Loucy (cell line): ENCODE data around the gene ZDHHC19.
"Not testable (repeated sequence)": the region's sequence is repeated elsewhere in the genome, so short reads cannot be mapped to it uniquely, and the experiment has no call there.

Experiments used
- H2AFZ ChIP-seq: fragments of 200-600 bp; sonication (generic); 2 replicates; pipeline ENCODE4 v1.6.0; 2016; ENCODE audit warnings: antibody characterized with exemption, mild to moderate bottlenecking, low read length, moderate library complexity
- H3F3A ChIP-seq: fragments of 200-600 bp; 2 replicates; pipeline ENCODE4 v1.6.0; 2016; ENCODE audit warnings: antibody characterized with exemption, low read depth, mild to moderate bottlenecking
- H3K27me3 ChIP-seq: fragments of 200-600 bp; sonication (generic); 2 replicates; pipeline ENCODE4 v1.6.1; 2014; ENCODE audit warnings: low read length, mild to moderate bottlenecking; ENCODE audit not compliant: insufficient read depth, poor library complexity, severe bottlenecking
- H3K36me3 ChIP-seq: fragments of 200-600 bp; sonication (generic); 2 replicates; pipeline ENCODE4 v1.6.1; 2016; ENCODE audit warnings: low read length; ENCODE audit not compliant: insufficient read depth
- H3K4me1 ChIP-seq: fragments of 200-600 bp; sonication (generic); 2 replicates; pipeline ENCODE4 v1.5.1; 2014; ENCODE audit warnings: low read length, mild to moderate bottlenecking; ENCODE audit not compliant: insufficient read depth, poor library complexity, severe bottlenecking
- H3K4me2 ChIP-seq: fragments of 200-600 bp; sonication (generic); 2 replicates; pipeline ENCODE4 v1.6.0; 2014; ENCODE audit warnings: antibody characterized with exemption, low read length, low read depth, mild to moderate bottlenecking; ENCODE audit not compliant: poor library complexity, severe bottlenecking
- H3K4me3 ChIP-seq: fragments of 200-600 bp; sonication (generic); 2 replicates; pipeline ENCODE4 v1.5.1; 2014; ENCODE audit warnings: low read length, mild to moderate bottlenecking, mixed read lengths; ENCODE audit not compliant: poor library complexity, severe bottlenecking
- H3K79me2 ChIP-seq: fragments of 200-600 bp; sonication (generic); 2 replicates; pipeline ENCODE4 v1.6.1; 2014; ENCODE audit warnings: low read length; ENCODE audit not compliant: insufficient read depth
- H3K9ac ChIP-seq: fragments of 200-600 bp; sonication (generic); 2 replicates; pipeline ENCODE4 v1.6.0; 2014; ENCODE audit warnings: mild to moderate bottlenecking, low read depth, low read length, moderate library complexity; ENCODE audit not compliant: poor library complexity, severe bottlenecking
- H3K9me2 ChIP-seq: fragments of 200-600 bp; sonication (generic); replicated peaks from 2 replicates; pipeline ENCODE4 v1.6.1; 2016; ENCODE audit warnings: low read depth, low read length, mixed read lengths
- H3K9me3 ChIP-seq: fragments of 200-600 bp; sonication (generic); 2 replicates; pipeline ENCODE4 v1.6.1; 2014; ENCODE audit warnings: mild to moderate bottlenecking, antibody characterized with exemption, low read length, low read depth; ENCODE audit not compliant: insufficient read depth
- H4K20me1 ChIP-seq: fragments of 200-600 bp; sonication (generic); 2 replicates; pipeline ENCODE4 v1.6.0; 2014; ENCODE audit warnings: antibody characterized with exemption, low read length, mild to moderate bottlenecking; ENCODE audit not compliant: insufficient read depth, poor library complexity, severe bottlenecking
- EZH2phosphoT487 ChIP-seq: fragments of 200-600 bp; IDR thresholded peaks from 2 replicates; pipeline ENCODE4 v1.6.1; 2018; ENCODE audit warnings: antibody characterized with exemption, mild to moderate bottlenecking, moderate library complexity, borderline replicate concordance
- TF ChIP-seq, protein P1 (sequence below): fragments of 200-600 bp; sonication (generic); conservative IDR thresholded peaks from 2 replicates; pipeline ENCODE4 v1.5.1; 2014; ENCODE audit warnings: mild to moderate bottlenecking, antibody characterized with exemption, low read length

Gene ZDHHC19

DNA sequence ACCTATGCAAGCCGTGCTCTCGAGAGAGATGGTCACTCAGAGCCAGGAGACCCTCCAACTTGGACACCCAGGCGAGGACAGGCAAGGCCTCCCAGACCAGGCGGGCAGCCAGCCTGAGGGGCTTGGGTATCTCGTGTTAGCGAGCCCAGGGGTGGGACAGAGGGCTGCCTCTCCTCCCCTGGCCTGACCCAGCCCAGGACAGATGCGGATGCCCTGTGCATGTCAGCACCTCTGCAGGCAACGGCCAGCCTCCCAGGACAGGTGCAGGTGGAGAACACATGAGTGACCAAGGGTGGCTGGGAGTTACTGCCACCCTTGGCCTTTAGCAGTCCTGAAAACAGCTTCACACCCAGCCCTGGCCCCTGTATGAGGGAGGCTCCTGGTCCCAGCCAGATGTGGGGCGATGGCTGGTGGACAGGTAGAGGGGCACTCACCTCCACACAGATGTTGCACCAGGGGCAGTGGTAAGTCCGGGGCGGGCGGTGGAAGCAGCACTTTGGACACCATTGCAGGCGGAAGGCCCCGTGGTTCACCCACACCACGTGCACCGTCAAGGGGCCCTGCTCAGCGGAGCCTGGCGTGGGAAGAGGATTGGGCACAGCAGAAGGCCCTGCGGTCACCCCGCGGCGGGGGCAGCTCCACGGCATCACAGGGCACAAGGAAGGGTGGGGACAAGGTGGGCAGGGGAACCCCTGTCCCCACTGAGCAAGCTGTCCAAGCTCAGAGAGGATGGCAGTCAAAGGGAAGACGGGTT is 2.1 kb downstream of the ZDHHC19 start:
- H3K27me3 ChIP-seq = no peaks in the 10 kb centered on the region
- no peak overlapping the region for H3K4me3 ChIP-seq
- H3K9ac ChIP-seq = no peak overlapping the region
- H3K4me1 ChIP-seq = no peaks in the 10 kb centered on the region
- no peaks in the 10 kb centered on the region for H3K36me3 ChIP-seq
- no peaks in the 10 kb centered on the region for H3K79me2 ChIP-seq
- TF ChIP-seq, protein P1, sequence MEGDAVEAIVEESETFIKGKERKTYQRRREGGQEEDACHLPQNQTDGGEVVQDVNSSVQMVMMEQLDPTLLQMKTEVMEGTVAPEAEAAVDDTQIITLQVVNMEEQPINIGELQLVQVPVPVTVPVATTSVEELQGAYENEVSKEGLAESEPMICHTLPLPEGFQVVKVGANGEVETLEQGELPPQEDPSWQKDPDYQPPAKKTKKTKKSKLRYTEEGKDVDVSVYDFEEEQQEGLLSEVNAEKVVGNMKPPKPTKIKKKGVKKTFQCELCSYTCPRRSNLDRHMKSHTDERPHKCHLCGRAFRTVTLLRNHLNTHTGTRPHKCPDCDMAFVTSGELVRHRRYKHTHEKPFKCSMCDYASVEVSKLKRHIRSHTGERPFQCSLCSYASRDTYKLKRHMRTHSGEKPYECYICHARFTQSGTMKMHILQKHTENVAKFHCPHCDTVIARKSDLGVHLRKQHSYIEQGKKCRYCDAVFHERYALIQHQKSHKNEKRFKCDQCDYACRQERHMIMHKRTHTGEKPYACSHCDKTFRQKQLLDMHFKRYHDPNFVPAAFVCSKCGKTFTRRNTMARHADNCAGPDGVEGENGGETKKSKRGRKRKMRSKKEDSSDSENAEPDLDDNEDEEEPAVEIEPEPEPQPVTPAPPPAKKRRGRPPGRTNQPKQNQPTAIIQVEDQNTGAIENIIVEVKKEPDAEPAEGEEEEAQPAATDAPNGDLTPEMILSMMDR = no peak
- no peak for TF ChIP-seq EZH2phosphoT487
- no peaks in the 10 kb centered on the region for H4K20me1 ChIP-seq
- H3K9me3 ChIP-seq = no peaks in the 10 kb centered on the region
- no peak overlapping the region for H3K4me2 ChIP-seq
- H2AFZ ChIP-seq = no peak overlapping the region
- no peaks in the 10 kb centered on the region for H3K9me2 ChIP-seq
- no peaks in the 10 kb centered on the region for H3F3A ChIP-seq

DNA sequence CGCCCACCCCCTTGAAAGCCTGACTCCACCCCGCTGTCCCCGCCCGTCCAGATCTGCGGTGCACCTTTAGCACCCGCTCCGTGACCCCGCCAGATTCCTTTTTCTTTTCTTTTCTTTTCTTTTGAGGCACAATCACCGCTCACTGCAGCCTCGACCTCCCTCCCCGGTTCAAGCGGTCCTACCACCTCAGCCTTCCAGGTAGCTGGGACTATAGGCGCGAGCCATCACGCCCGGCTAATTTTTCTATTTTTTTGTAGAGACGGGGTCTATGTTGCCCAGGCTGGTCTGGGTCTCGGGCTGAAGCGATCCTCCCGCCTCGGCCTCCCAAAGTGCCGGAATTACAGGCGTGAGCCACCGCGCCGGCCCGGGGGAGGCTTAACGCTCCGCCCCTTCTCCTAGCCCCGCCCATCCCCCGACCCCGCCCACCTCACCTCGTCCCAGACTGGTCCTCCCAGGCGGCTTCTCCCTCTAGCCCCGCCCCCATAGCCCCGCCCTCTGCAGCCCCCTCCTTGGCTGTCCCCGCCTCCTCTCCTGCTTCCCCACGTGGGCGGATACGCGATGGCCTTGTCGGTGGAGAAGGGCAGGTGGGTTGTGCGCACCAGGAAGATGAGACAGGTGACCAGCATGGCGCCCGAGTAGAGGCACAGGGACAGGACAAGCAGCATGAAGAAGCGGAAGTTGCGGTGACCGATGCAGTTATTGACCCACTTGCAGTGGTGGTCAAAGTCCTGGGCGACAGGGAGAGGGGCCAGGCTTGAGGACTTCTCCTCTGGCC is 3.2 kb downstream of the ZDHHC19 start:
- no peak for TF ChIP-seq EZH2phosphoT487
- TF ChIP-seq, protein P1 = no peak
- Histone ChIP-seq H3K9me2 (no peaks in the 10 kb centered on the region), H3K4me1 (no peaks in the 10 kb centered on the region), H3K9me3 (no peaks in the 10 kb centered on the region), H4K20me1 (no peaks in the 10 kb centered on the region), H3K4me2 (no peak overlapping the region), H2AFZ (no peak overlapping the region), H3K9ac (no peak overlapping the region), H3K79me2 (no peaks in the 10 kb centered on the region), H3K27me3 (no peaks in the 10 kb centered on the region), H3F3A (no peaks in the 10 kb centered on the region), H3K4me3 (no peak overlapping the region), H3K36me3 (no peaks in the 10 kb centered on the region)

DNA sequence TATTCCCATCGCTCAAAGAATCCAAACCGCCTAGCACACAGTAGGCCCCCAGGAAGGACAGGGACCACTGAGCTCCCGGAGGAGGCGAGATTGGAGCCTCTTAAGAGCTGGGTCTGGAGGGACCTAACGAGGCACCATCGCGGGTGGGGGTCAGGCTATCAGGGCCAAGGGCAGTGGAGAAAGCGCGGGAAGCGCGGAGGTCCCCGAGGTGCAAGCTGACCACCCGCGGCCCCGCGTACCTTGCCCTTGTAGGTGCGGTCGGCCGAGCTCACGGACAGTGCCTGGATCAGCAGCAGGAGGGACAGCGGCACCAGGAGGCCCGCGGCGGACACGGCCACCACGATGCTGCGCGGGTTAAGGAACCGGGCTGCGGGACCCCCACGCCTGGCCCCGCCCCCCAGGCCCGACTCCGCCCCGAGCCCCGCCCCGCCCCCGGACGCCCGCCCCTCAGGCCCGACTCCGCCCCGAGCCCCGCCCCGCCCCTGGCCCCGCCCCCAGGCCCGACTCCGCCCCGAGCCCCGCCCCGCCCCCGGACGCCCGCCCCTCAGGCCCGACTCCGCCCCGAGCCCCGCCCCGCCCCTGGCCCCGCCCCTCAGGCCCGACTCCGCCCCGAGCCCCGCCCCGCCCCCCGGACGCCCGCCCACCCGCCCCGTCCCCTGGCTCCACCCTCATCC is 3.9 kb downstream of the ZDHHC19 start:
- no peak overlapping the region for H3K4me3 ChIP-seq

DNA sequence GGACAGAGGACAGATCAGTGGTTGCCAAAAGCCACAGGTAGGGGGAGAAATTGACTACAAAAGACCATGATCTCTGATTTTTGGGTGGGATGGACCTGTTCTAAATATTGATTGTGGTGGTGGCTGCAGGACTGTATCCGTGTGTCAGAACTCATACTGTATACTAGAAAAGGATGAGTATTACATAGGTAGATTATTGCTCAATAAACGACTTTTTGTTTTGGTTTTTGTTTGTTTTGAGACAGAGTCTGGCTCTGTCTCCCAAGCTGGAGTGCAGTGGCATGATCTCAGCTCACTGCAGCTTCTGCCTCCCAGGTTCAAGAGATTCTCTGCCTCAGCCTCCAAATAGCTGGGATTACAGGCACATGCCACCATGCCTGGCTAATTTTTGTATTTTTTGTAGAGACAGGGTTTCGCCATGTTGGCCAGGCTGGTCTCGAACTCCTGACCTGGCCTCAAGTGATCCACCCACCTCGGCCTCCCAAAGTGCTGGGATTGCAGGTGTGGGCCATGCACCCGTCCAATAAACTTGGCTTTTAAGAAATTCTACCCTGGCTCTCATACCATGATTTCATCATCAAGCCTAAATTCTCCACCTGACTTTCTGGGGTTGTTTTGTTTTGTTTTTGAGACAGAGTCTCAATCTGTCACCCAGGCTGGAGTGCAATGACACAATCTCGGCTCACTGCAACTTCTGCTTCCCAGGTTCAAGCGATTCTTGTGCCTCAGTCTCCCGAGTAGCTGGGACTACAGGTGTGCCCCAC is 5.6 kb downstream of the ZDHHC19 start:
- H3K9me3 ChIP-seq, H2AFZ ChIP-seq, H3K27me3 ChIP-seq, H3K79me2 ChIP-seq, H3F3A ChIP-seq, H4K20me1 ChIP-seq, H3K4me2 ChIP-seq, H3K4me3 ChIP-seq, H3K36me3 ChIP-seq, H3K9me2 ChIP-seq, H3K9ac ChIP-seq, H3K4me1 ChIP-seq: not testable (repeated sequence)

More for the DNA sequence above, 3.9 kb downstream of the ZDHHC19 start:
- H4K20me1 ChIP-seq = no peaks in the 10 kb centered on the region
- H3K9me3 ChIP-seq = no peaks in the 10 kb centered on the region
- H3K4me2 ChIP-seq = no peak overlapping the region
- H3K4me1 ChIP-seq = no peaks in the 10 kb centered on the region
- no peaks in the 10 kb centered on the region for H3F3A ChIP-seq
- no peak overlapping the region for H2AFZ ChIP-seq
- no peaks in the 10 kb centered on the region for H3K27me3 ChIP-seq
- H3K79me2 ChIP-seq = no peaks in the 10 kb centered on the region
- TF ChIP-seq, protein P1 = no peak
- TF ChIP-seq EZH2phosphoT487 = no peak
- no peak overlapping the region for H3K9ac ChIP-seq
- H3K9me2 ChIP-seq = no peaks in the 10 kb centered on the region
- no peaks in the 10 kb centered on the region for H3K36me3 ChIP-seq
